ENCODE measurements around the gene VWA5B1. TPM values are rescaled to one million over a fixed set of nuclear protein-coding genes. Genes with fewer than 3 reads are reported as not detected.

Gene VWA5B1
- total and polyA plus RNA-seq, 2 donors, result 0.51 to 0.58 TPM

- 15% methylated on average over 8 of the region's 8 CpGs for WGBS
- DNase-seq (ENCODE audit: extremely low spot score), result no peak
- Histone ChIP-seq H3K4me3 (ENCODE audit: low read depth, low read length) (no peak overlapping the region), H3K4me1 (ENCODE audit: insufficient read depth) (no peaks in the 10 kb centered on the region), H3K36me3 (ENCODE audit: insufficient read depth) (no peaks in the 10 kb centered on the region), H3K27ac (ENCODE audit: low read depth) (no peak overlapping the region)
These were observed 86.3 kb downstream of the VWA5B1 start for GRCh38 chr1:20376880-20377494.

GRCh38 chr1:20377516-20378270 lies 87.0 kb downstream of the VWA5B1 start:
- Histone ChIP-seq H3K27ac (ENCODE audit: low read depth) (no peak overlapping the region), H3K4me3 (ENCODE audit: low read depth, low read length) (no peak overlapping the region), H3K4me1 (ENCODE audit: insufficient read depth) (no peaks in the 10 kb centered on the region), H3K36me3 (ENCODE audit: insufficient read depth) (no peaks in the 10 kb centered on the region)
- no peak for DNase-seq (ENCODE audit: extremely low spot score)
- WGBS, result 96% methylated on average over 11 of the region's 11 CpGs

- 65% methylated on average over 7 of the region's 7 CpGs for WGBS
- no peaks in the 10 kb centered on the region for H3K36me3 ChIP-seq (ENCODE audit: insufficient read depth)
- H3K4me1 ChIP-seq (ENCODE audit: insufficient read depth), result no peaks in the 10 kb centered on the region
- no peak overlapping the region for H3K27ac ChIP-seq (ENCODE audit: low read depth)
- H3K4me3 ChIP-seq (ENCODE audit: low read depth, low read length), result no peak overlapping the region
- DNase-seq (ENCODE audit: extremely low spot score), result no peak
These were observed 88.4 kb downstream of the VWA5B1 start for GRCh38 chr1:20379075-20379474.

GRCh38 chr1:20380175-20380574 lies 89.5 kb downstream of the VWA5B1 start:
- Histone ChIP-seq H3K4me3 (ENCODE audit: low read depth, low read length) (no peak overlapping the region), H3K4me1 (ENCODE audit: insufficient read depth) (no peaks in the 10 kb centered on the region), H3K36me3 (ENCODE audit: insufficient read depth) (no peaks in the 10 kb centered on the region), H3K27ac (ENCODE audit: low read depth) (no peak overlapping the region)
- DNase-seq (ENCODE audit: extremely low spot score), result no peak
- WGBS, result 78% methylated on average over 6 of the region's 6 CpGs

- no peak overlapping the region for H3K27ac ChIP-seq (ENCODE audit: low read depth)
- H3K36me3 ChIP-seq (ENCODE audit: insufficient read depth), result no peaks in the 10 kb centered on the region
- no peak for DNase-seq (ENCODE audit: extremely low spot score)
- H3K4me1 ChIP-seq (ENCODE audit: insufficient read depth), result no peaks in the 10 kb centered on the region
- WGBS, result 46% methylated on average over 11 of the region's 11 CpGs
- no peak overlapping the region for H3K4me3 ChIP-seq (ENCODE audit: low read depth, low read length)
These were observed 90.0 kb downstream of the VWA5B1 start for GRCh38 chr1:20380616-20381035.

- DNase-seq (ENCODE audit: extremely low spot score), result no peak
- WGBS, result 91% methylated on average over 5 of the region's 5 CpGs
These were observed 90.5 kb downstream of the VWA5B1 start for GRCh38 chr1:20381045-20381641.

GRCh38 chr1:20381961-20382360 lies 91.3 kb downstream of the VWA5B1 start:
- WGBS, result 83% methylated on average over 2 of the region's 2 CpGs
- Histone ChIP-seq H3K4me3 (ENCODE audit: low read depth, low read length) (no peak overlapping the region), H3K36me3 (ENCODE audit: insufficient read depth) (no peaks in the 10 kb centered on the region), H3K27ac (ENCODE audit: low read depth) (no peak overlapping the region), H3K4me1 (ENCODE audit: insufficient read depth) (no peaks in the 10 kb centered on the region)
- no peak for DNase-seq (ENCODE audit: extremely low spot score)

More at GRCh38 chr1:20381045-20381641, 90.5 kb downstream of the VWA5B1 start:
- H3K4me3 ChIP-seq (ENCODE audit: low read depth, low read length), result no peak overlapping the region
- H3K36me3 ChIP-seq (ENCODE audit: insufficient read depth), result no peaks in the 10 kb centered on the region
- no peaks in the 10 kb centered on the region for H3K4me1 ChIP-seq (ENCODE audit: insufficient read depth)
- H3K27ac ChIP-seq (ENCODE audit: low read depth), result no peak overlapping the region

- no peak for DNase-seq (ENCODE audit: extremely low spot score)
- 84% methylated on average over 8 of the region's 8 CpGs for WGBS
- H3K36me3 ChIP-seq (ENCODE audit: insufficient read depth), result no peaks in the 10 kb centered on the region
- H3K27ac ChIP-seq (ENCODE audit: low read depth), result no peak overlapping the region
- no peaks in the 10 kb centered on the region for H3K4me1 ChIP-seq (ENCODE audit: insufficient read depth)
- H3K4me3 ChIP-seq (ENCODE audit: low read depth, low read length), result no peak overlapping the region
These were observed 92.0 kb downstream of the VWA5B1 start for GRCh38 chr1:20382711-20383110.

GRCh38 chr1:20383631-20384030 lies 93.0 kb downstream of the VWA5B1 start:
- WGBS, result 53% methylated on average over 3 of the region's 3 CpGs
- Histone ChIP-seq H3K27ac (ENCODE audit: low read depth) (no peak overlapping the region), H3K4me1 (ENCODE audit: insufficient read depth) (no peaks in the 10 kb centered on the region), H3K36me3 (ENCODE audit: insufficient read depth) (no peaks in the 10 kb centered on the region), H3K4me3 (ENCODE audit: low read depth, low read length) (no peak overlapping the region)
- no peak for DNase-seq (ENCODE audit: extremely low spot score)

GRCh38 chr1:20385630-20386029 lies 95.0 kb downstream of the VWA5B1 start:
- no peak overlapping the region for H3K27ac ChIP-seq (ENCODE audit: low read depth)
- no peak for DNase-seq (ENCODE audit: extremely low spot score)
- no peaks in the 10 kb centered on the region for H3K36me3 ChIP-seq (ENCODE audit: insufficient read depth)
- H3K4me1 ChIP-seq (ENCODE audit: insufficient read depth), result no peaks in the 10 kb centered on the region
- 39% methylated on average over 6 of the region's 6 CpGs for WGBS
- H3K4me3 ChIP-seq (ENCODE audit: low read depth, low read length), result no peak overlapping the region

- no peaks in the 10 kb centered on the region for H3K4me1 ChIP-seq (ENCODE audit: insufficient read depth)
- no peaks in the 10 kb centered on the region for H3K36me3 ChIP-seq (ENCODE audit: insufficient read depth)
- H3K4me3 ChIP-seq (ENCODE audit: low read depth, low read length), result no peak overlapping the region
- no peak for DNase-seq (ENCODE audit: extremely low spot score)
- H3K27ac ChIP-seq (ENCODE audit: low read depth), result no peak overlapping the region
- WGBS, result 38% methylated on average over 9 of the region's 9 CpGs
These were observed 95.8 kb downstream of the VWA5B1 start for GRCh38 chr1:20386323-20387081.

GRCh38 chr1:20389571-20389970 lies 98.9 kb downstream of the VWA5B1 start:
- WGBS, result 69% methylated on average over 11 of the region's 11 CpGs
- H3K4me3 ChIP-seq (ENCODE audit: low read depth, low read length), result no peak overlapping the region
- no peak overlapping the region for H3K27ac ChIP-seq (ENCODE audit: low read depth)
- no peaks in the 10 kb centered on the region for H3K4me1 ChIP-seq (ENCODE audit: insufficient read depth)
- H3K36me3 ChIP-seq (ENCODE audit: insufficient read depth), result no peaks in the 10 kb centered on the region
- DNase-seq (ENCODE audit: extremely low spot score), result no peak

GRCh38 chr1:20390589-20391331 lies 100.1 kb downstream of the VWA5B1 start:
- DNase-seq (ENCODE audit: extremely low spot score), result no peak
- Histone ChIP-seq H3K27ac (ENCODE audit: low read depth) (no peak overlapping the region), H3K4me1 (ENCODE audit: insufficient read depth) (no peaks in the 10 kb centered on the region), H3K36me3 (ENCODE audit: insufficient read depth) (no peaks in the 10 kb centered on the region), H3K4me3 (ENCODE audit: low read depth, low read length) (no peak overlapping the region)
- WGBS, result 49% methylated on average over 5 of the region's 5 CpGs

Data from urinary bladder (tissue), 4 donors.